Right lobe of liver (tissue), 6 donors: ENCODE data around the gene CDHR3. TPM values are rescaled to one million over a fixed set of nuclear protein-coding genes. Genes with fewer than 3 reads are reported as not detected.

ENCODE experiments used
- ATAC-seq, 4 donors: fragments of 200-7000 bp; cut with Tn5 transposase; one replicate each; pipeline ENCODE4 v1.9.1; 2020; ENCODE audit warnings: mild to moderate bottlenecking in 4 of 4, moderate library complexity in 4 of 4
- DNase-seq, 3 donors: peaks; one replicate each; pipeline ENCODE4 v3.0.0-alpha.2; 2020
- H3K27ac ChIP-seq, 3 donors: fragments of 200-600 bp; one replicate each; pipeline ENCODE4 v1.8.0; 2022
- H3K27me3 ChIP-seq, 2 donors: fragments of 200-600 bp; one replicate each; pipeline ENCODE4 v1.8.0; 2022
- H3K36me3 ChIP-seq, 4 donors: fragments of 200-600 bp; sonication (generic) in 1 of 4; one replicate each; pipeline versions ENCODE4 v1.5.1 to v1.8.0; 2017 to 2022; ENCODE audit warnings: control low read depth in 1 of 4
- H3K4me1 ChIP-seq, 4 donors: fragments of 200-600 bp; sonication (generic) in 1 of 4; one replicate each; pipeline versions ENCODE4 v1.5.1 to v1.8.0; 2017 to 2022; ENCODE audit warnings: control low read depth in 1 of 4
- H3K4me3 ChIP-seq, 3 donors: fragments of 200-600 bp; one replicate each; pipeline ENCODE4 v1.8.0; 2022
- H3K9me3 ChIP-seq, 4 donors: fragments of 200-600 bp; sonication (generic) in 1 of 4; one replicate each; pipeline versions ENCODE4 v1.5.1 to v1.8.0; 2017 to 2022; ENCODE audit warnings: control low read depth in 1 of 4
- CTCF ChIP-seq, 4 donors: fragments of 200-600 bp in 3 of 4; fragments of 450-650 bp in 1 of 4; IDR thresholded peaks; one replicate each; pipeline versions ENCODE4 v1.5.1 to v1.8.0; 2016 to 2022; ENCODE audit warnings: antibody characterized with exemption in 4 of 4, mild to moderate bottlenecking in 2 of 4
- POLR2A ChIP-seq: fragments of 450-650 bp; IDR thresholded peaks from one replicate; pipeline ENCODE4 v1.6.1; 2017; ENCODE audit warnings: antibody characterized with exemption, mild to moderate bottlenecking
- WGBS: methylation state at CpG from one replicate; pipeline ENCODE4 v1.1.6; 2018; ENCODE audit warnings: low coverage, low lambda C conversion rate; ENCODE audit not compliant: insufficient coverage; ENCODE audit errors: missing lambda C conversion rate; 5-methylcytosine and 5-hydroxymethylcytosine counted together
- intact Hi-C, 2 donors: fragments of 100-400 bp; cut with DNase I; formaldehyde crosslinking; loops; one replicate each; pipeline versions ENCODE4 v1.11.2 to v1.14.1; 2022
- total RNA-seq, 6 experiments: library from RNA; depleted of rRNA in 2 of 6; stranded (reverse); fragments of >200 nt in 2 of 6; fragmentation: NEBNext Ultra II Directional in 3 of 6; extraction: Animal tissue kit (Norgen Biotek cat#: 25700) in 3 of 6; gene quantifications; one replicate each; pipeline versions ENCODE4 v1.1.0 to v1.2.4, GENCODE V29; 2016 to 2023
- donor health status: DM: no; HTN: yes; CAD: no.
- donor health status: DM: no; HTN: no; CAD: no.
- donor health status: DM: no; HTN: no; CAD: no.
- donor health status: DM: no; HTN: yes; CAD: no.
- donor health status: DM: no; HTN: yes; CAD: no.

The CDHR3 gene
- total RNA-seq, 6 experiments from 2014 or later: 3.6 to 8.6 (median 4.5) TPM

DNA sequence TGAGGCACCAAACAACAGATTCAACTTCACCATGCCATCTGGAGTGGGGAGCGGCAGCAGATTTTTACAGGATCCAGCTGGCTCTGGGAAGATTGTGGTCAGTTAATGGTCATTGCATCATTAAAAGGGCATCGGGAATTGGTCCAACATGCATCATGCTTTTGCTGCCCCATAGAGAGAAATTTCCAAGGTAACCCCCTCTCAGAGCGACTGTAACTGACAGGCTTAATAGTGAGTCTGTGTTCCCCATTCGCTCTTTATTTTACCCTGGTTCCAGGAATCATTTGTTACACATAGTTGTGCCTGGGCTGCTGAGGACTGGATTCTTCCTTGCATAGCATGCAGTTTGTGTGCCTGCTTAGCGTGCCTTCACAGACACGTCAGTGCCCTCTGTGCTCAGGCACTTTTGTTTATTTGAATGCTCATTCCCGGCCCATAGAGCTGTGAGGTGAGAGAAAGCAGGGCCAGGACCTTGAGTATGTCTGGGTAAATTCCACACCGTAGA lies 49.9 kb downstream of the CDHR3 start:
- H3K27ac ChIP-seq: no peak overlapping the region
- H3K36me3 ChIP-seq: no peaks in the 10 kb centered on the region
- no peaks in the 10 kb centered on the region for H3K4me1 ChIP-seq
- 83% methylated on average over 7 of the region's 8 CpGs for WGBS
- intact Hi-C loops: loop anchor here in 1 of 2 donors (10.0 kb wide), 1 partner anchor 248 kb away; no protein-coding TSS in a partner anchor
- no peak for TF ChIP-seq POLR2A
- no peak for TF ChIP-seq CTCF (IDR thresholded peaks at IDR 0.05)
- no peak overlapping the region for H3K4me3 ChIP-seq
- DNase-seq (no peak), ATAC-seq (no peak)
- no peaks in the 10 kb centered on the region for H3K27me3 ChIP-seq
- no peaks in the 10 kb centered on the region for H3K9me3 ChIP-seq

- no peak overlapping the region for H3K27ac ChIP-seq
- H3K27me3 ChIP-seq: no peaks in the 10 kb centered on the region
- ATAC-seq (no peak), DNase-seq (no peak)
- no peaks in the 10 kb centered on the region for H3K36me3 ChIP-seq
- H3K4me1 ChIP-seq: no peaks in the 10 kb centered on the region
- intact Hi-C loops: loop anchor here in 1 of 2 donors (10.0 kb wide), 1 partner anchor 251 kb away; no protein-coding TSS in a partner anchor
- no peaks in the 10 kb centered on the region for H3K9me3 ChIP-seq
- 84% methylated on average over 11 of the region's 11 CpGs for WGBS
- no peak for TF ChIP-seq POLR2A
- no peak for TF ChIP-seq CTCF (IDR thresholded peaks at IDR 0.05)
- H3K4me3 ChIP-seq: no peak overlapping the region
Observed at GRCh38 chr7:106015381-106016218, 52.5 kb downstream of the CDHR3 start.

GRCh38 chr7:106016331-106016730 lies 53.3 kb downstream of the CDHR3 start:
- Histone ChIP-seq H3K4me1 (no peaks in the 10 kb centered on the region), H3K27me3 (no peaks in the 10 kb centered on the region), H3K9me3 (no peaks in the 10 kb centered on the region), H3K27ac (no peak overlapping the region), H3K36me3 (no peaks in the 10 kb centered on the region), H3K4me3 (no peak overlapping the region)
- no peak for DNase-seq
- ATAC-seq: no peak
- intact Hi-C loops: loop anchor here in 1 of 2 donors (10.0 kb wide), 1 partner anchor 252 kb away; no protein-coding TSS in a partner anchor
- no peak for TF ChIP-seq CTCF (IDR thresholded peaks at IDR 0.05)
- no peak for TF ChIP-seq POLR2A
- 57% methylated on average over 3 of the region's 3 CpGs for WGBS

GRCh38 chr7:106017657-106018056 lies 54.6 kb downstream of the CDHR3 start:
- Histone ChIP-seq H3K9me3 (no peaks in the 10 kb centered on the region), H3K27ac (no peak overlapping the region), H3K4me1 (no peaks in the 10 kb centered on the region), H3K27me3 (no peaks in the 10 kb centered on the region), H3K4me3 (no peak overlapping the region), H3K36me3 (no peaks in the 10 kb centered on the region)
- no peak for TF ChIP-seq POLR2A
- no peak for TF ChIP-seq CTCF (IDR thresholded peaks at IDR 0.05)
- DNase-seq: no peak
- intact Hi-C loops: loop anchor here in 1 of 2 donors (10.0 kb wide), 1 partner anchor 253 kb away; no protein-coding TSS in a partner anchor
- no CpG with 5 or more reads among the region's 4 CpGs for WGBS
- ATAC-seq: no peak
